HG03460 (cell line): ENCODE measurements around the gene NDC1.
"Not testable (repeated sequence)": the region's sequence is repeated elsewhere in the genome, so short reads cannot be mapped to it uniquely, and the experiment has no call there.

ENCODE experiments used
- ATAC-seq: cut with Tn5 transposase; IDR thresholded peaks from one replicate; pipeline ENCODE4 v1.9.1; 2021; ENCODE audit not compliant: unreplicated experiment

The NDC1 gene

DNA sequence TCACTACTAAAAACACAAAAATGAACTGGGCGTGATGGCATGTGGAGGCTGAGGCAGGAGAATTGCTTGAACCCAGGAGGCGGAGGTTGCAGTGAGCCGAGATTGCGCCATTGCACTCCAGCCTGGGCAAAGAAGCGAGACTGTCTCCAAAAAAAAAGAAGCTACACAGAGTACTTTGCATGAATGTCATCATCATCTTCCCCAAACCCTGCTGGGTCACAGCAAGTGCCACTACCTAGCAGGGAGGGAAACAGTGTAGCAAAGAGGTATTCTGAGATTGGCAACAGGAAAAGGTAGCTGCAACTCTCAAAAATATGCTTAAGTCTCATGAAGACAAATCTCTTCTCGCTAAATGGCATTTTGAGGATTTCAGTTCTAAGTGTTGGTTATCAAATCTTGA, 12.8 kb downstream of the NDC1 start:
- no peak for ATAC-seq

DNA sequence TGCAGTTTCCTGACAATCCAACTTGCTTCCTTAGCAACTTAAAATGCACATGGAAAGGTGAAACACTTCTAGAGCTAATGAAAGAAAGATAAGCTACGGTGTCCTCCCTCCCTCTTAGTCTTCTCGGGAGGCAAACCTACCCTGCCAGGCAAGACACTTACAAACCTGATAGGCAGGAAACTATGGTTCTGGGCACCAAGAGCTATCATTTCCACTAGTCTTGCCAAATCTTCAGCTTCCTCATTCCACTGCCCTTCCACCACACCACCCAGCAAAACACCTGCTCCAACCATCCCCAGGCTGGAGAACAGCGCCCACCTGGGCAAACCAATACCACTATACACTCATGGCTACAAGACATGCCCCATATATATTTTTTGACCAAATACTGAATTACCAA, 15.2 kb downstream of the NDC1 start:
- ATAC-seq = no peak

DNA sequence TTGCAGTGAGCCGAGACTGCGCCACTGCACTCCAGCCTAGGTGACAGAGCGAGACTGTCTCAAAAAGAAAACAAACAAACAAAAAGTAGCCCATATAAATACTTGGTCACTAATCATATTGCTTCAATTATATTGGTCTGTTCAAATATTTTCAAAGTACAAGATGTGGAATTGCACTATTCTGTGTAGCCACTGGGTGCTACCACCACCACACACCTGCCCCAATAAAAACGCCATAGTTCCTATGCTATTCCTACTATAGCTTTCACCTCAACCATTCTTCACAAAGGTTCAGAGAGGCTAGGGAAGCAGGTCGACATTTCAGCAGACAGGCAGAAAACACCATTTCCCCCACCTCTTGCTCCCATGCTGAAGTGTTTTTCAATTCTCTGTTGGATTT, 16.7 kb downstream of the NDC1 start:
- no peak for ATAC-seq

DNA sequence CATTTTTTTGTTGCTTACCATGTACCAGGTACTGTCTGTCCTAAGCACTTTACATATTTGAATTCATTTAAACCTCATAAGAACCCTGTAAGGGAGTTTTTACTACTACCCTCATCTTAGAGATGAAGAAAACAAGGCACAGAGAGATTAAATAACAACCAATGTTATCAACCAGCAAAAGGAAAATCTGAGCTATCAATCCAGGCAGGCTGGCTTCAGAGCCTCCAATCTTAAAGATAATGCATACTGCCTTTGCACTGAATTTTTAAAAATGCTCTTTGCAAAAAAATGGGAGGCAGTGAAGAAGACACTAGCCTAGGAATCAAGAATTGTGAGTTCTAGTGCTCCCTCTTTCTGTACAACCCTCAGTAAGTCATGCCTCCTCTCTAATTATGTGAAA, 18.7 kb downstream of the NDC1 start:
- ATAC-seq = no peak

DNA sequence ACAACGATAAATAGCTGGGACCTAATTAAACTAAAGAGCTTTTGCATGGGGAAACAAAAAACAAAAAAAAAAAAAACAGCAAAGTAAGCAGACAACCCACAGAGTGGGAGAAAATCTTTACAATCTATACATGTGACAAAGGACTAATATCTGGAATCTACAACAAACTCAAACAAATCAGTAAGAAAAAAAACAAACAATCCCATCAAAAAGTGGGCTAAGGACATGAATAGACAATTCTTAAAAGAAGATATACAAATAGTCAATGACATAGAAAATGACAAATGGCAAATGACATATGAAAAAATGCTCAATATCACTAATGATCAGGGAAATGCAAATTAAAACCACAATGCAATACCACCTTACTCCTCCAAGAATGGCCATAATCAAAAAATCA, 21.5 kb downstream of the NDC1 start:
- not testable (repeated sequence) for ATAC-seq

DNA sequence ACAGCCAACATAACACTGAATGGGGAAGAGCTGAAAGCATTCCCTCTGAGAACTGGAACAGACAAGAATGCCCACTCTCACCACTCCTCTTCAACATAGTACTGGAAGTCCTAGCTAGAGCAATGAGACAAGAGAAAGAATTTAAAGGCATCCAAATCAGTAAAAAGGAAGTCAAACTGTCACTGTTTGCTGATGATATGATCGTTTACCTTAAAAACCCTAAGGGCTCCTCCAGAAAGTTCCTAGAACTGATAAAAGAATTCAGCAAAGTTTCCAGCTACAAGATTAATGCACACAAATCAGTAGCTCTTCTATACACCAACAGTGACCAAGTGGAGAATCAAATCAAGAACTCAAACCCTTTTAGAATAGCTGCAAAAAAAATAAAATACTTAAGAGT, 22.6 kb downstream of the NDC1 start:
- not testable (repeated sequence) for ATAC-seq

DNA sequence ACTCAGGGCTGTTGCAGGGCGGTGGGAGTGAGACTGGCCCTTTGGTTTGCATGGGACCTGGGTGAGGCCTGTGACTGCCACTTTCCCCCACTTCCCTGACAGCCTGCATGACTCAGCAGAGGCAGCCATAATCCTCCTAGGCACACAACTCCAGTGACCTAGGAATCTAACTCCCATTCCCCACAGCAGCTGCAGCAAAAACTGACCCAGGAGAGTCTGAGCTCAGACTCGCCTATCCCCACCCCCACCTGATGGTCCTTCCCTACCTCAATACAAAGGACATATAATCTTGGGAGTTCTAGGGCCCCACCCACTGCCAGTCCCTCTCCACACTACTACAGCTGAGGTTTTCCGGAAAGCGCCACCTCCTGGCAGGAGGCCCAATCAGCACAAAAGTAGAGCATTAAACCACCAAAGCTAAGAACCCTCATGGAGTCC, 26.7 kb downstream of the NDC1 start:
- no peak for ATAC-seq

DNA sequence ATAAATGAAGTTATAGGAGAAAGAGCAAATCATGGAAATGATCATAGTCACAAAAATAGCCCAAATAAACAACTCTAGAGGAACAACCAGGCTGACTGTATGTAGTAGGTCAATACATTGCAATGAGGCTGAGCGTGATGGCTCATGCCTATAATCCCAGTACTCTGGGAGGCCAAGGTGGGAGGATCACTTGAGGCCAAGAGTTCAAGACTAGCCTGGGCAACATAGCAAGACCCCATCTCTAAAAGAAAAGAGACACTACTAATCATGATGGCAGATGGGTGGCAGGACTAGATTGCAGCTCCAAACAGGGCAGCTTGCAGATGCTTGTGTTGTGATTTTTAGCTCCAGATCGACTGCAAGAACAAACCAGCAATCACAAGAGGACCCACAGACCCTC, 27.6 kb downstream of the NDC1 start:
- no peak for ATAC-seq

DNA sequence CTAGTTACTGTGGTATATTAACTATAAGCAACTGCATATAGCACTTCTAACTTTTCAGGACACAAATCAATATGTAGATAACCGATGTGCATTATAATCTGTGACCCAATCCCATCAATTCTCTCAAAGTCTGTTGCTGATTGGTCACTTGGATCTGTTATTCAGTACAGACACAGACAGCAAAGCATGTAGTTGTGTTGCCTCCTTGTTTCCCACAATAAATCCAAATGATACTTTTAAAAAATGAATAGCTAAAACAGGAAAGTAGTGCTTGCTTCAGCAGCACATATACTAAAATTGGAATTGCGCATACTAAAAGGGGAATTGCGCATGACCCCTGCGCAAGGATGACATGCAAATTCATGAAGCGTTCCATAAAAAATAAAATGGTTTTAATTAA, 28.1 kb downstream of the NDC1 start:
- no peak for ATAC-seq

DNA sequence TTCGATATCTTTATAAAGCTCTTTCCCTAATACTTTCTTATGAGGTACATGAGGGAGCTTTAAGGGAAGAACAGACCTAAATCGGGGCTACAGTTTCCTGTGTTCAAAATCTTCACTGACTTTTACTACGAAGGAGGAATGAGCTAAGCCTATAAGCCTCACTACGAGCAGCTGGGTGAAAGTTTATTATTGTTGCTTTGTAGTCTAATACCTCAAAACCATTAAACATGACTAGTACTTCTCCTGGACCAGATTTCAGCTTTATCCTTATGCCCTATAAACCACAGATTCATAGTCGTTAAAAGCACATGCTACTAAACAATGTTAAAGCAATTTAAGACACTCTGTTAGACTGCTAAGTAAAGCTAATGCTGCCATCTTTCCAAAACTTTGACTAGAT, 30.2 kb downstream of the NDC1 start:
- no peak for ATAC-seq

DNA sequence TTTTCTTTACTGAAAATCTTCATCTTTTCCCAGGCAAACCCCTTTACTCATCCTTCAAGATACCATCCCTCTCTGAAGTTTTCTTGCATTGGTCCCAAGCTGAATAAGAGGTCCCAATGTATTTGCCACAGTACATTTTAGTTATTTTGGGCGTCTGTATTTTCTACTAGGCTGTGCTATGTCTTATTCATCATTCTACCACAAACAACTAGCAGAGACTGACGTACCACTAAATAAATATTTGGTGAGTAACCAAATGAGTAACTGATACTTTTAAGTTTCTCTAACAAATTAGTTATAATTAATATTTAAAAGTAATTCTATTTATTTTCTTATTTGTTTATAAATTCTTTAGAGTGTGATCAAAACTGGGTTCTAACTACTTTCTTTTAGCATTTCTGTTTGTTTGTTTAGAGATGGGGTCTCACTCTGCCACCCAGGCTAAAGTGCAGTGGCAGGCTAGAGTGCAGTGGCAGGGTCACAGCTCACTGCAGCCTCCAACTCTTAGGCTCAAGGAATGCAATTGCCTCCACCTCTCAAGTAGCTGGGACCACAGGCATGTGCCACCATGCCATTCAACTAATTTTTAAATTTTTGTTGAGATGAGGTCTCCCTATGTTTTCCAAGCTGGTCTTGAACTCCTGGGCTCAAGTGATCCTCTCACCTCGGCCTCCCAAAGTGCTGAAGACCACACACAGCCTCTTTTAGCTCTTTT, 33.1 kb downstream of the NDC1 start:
- ATAC-seq = no peak

DNA sequence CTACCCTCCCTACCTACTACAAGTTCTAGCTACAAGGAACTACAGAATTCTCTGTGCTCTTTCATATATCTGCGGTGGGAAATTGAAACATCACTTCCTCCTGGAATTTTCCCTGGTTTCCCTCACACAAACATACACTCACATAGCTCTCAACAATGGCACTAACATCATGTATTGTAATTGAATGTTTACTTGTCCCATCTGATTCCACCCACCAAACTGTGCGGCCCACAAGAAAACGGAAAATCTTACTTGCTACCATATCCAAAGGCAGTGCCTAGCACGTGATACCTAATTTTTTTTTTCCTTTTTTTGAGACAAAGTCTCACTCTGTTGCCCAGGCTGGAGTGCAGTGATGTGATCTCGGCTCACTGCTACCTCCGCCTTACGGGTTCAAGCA, 33.9 kb downstream of the NDC1 start:
- ATAC-seq = no peak

DNA sequence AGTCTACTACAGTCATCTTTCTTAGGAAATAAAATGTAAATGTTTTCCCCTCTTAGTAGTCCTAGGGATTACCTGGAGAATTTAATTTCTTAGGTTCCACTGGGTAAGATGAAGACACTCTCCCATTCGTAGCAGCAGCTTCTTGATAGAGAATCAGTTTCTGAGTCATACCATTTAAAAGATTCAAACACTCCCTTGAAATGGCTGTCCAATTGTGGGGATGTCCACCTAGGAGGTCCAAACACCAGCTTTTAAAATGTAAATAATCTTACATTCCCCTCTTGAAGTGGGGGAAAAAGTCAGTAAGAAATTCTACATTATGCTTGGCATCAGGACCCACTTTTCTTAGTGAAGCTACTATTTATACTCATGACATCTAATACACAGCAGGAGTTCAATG, 37.5 kb downstream of the NDC1 start:
- ATAC-seq = no peak

DNA sequence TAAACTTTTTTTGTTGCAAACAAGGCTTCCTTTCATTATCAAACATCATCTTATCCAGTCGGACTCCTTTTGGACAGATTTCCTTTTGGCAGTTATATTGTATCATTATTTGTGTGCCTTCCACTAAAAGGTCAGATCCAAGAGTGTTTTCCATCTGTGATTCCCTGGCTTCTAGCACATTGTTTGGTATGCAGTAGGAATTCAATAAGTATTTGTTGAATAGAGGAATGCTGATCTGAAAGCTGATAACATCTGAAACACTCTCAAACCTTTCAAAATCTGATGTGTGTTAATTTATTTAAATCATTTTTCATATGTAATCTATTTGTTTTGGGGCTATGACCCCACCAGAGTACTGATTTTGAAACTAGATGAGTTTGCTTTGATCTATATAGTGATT, 39.0 kb downstream of the NDC1 start:
- no peak for ATAC-seq

DNA sequence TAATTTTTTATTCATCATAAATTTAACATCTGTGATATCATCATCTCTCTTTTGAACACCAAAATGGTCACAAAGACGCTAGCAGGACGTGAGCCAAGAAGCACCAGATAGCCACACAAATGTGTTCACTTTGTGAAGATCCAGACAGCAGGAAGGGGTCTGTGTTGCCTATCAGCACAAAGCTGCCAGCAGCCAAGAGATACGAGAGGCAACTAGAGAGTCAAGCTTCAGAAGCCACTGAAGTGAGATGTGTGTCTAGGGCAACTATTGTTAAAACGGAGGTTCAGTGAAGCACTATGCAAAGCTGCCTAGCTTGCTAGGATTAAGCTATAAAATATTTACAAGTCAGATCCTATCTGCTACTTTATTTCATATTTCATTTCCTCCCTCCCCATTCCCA, 45.3 kb downstream of the NDC1 start:
- ATAC-seq = no peak

DNA sequence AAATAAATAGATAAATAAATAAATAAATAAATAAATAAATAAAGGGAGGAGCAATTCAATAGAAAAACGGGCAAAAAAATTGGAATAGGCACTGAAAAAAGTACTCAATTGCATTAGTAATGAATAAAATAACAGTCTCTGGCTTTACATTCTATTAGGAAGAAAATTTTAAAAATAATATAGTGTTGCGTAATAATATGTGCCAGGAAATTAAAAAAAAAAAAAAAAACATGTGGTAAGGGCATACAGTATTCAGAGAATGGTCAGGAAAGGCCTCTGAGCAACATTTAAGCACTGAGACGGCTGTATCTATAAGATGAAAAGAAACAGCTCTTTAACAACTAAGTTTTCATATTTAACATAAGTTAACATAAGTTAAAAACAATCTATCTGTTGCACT, 50.4 kb downstream of the NDC1 start:
- no peak for ATAC-seq

DNA sequence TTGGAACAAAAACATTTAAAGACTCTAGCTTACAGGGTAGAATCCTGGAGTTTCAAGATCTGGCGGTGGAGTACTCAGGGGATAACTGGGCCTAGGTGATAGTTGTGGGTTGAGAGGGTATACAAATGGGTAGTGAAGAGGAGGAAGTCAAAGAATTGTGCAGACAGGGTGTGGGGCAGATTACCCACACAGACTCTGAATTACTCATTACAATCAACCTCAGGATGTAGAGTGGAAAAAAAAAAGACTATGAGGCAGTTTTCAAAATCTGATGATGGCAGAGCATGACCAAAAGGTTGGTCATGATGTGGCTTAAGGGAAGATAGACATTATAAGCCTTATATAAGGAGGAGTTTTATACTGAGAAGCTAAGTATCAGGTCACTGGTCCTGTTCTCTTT, 55.0 kb downstream of the NDC1 start:
- ATAC-seq = no peak

DNA sequence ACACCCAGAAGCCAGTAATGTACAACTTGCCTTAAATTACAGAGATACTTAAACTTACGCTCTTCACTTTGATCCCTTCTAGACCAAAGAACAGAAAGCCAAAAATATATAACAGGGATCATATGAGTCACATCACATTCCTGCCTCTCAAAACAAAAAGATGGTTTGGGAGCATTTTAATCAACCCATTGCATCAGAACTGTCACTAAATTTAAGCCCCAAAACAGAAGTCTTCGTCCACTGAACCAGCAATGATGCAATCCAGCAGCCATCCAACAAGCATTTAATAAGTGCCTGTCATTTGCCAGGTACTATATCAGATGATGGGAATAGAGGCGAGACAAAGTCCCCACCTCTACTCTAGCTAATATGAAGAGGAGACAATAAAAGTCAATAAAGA, 56.4 kb downstream of the NDC1 start:
- no peak for ATAC-seq

DNA sequence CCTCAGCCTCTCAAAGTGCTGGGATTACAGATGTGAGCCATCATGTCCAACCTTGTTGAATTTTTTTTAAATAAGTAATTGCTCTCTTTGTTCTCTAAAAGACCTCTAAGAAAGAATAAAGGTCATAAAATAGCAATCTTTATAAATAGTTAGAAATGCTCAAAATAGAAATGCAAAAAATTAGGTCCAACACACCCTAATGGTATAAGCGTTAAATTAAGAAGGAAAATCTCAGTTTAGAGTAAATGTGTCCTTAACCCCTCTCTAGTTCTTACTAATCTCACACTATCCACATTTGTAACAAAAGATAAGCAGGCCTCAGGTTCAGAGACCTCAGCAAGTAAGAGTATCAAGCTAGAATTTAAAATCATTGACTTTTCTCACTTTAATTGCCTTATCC, 60.8 kb downstream of the NDC1 start:
- ATAC-seq = no peak

DNA sequence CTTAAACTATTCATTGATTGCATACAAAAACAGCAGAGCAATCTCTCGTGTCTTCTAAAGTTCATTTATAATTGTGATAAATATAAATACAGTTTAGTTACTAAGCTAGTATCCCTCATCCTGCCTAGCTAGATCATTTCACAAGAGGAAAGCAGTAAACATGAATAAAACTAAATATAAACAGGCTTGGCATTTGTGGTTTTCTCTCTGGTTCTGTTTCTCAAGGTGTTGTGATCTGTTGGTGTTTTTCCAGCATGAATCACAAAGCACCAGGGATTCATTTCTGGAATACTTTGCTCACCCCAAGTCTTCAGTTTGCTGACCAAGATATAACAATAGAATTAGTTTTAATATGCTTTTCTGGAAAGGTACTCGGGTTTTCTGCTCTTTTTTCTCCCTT, 66.4 kb downstream of the NDC1 start:
- no peak for ATAC-seq

DNA sequence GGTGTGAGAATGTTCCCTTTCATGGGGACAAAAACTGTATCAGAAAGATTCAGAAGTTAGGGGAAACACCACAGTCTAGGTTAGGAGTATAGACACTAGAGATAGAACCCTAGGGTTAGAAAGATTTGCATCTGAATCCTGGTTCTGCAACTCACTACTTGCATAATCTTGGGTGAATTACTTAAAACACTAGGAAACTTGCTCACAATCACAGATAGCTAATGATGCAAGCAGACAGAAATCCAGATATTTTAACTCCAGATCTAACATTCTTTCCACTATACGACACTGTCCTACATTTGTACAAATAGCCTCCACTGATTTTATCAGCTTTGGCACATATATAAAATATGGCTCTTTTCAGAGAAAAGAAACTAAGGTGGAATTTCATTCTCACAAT, 68.3 kb downstream of the NDC1 start:
- ATAC-seq = no peak

DNA sequence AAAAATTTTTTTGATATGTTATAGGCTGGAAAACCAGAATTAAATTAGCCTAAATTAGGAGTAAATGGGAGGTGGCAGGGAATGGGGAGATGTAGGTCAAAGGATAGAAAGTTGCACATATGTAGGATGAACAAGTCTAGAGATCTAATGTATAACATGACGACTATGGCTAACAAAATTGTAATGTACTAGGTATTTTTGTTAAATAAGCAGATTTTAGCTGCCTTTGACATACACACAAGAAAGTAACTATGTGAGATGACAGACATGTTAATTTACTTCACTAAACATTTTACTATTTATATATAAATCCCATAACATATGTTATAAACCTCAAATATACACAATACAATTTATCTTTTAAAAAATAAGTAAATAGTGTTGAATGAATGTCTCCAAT, 68.9 kb downstream of the NDC1 start:
- ATAC-seq = no peak

DNA sequence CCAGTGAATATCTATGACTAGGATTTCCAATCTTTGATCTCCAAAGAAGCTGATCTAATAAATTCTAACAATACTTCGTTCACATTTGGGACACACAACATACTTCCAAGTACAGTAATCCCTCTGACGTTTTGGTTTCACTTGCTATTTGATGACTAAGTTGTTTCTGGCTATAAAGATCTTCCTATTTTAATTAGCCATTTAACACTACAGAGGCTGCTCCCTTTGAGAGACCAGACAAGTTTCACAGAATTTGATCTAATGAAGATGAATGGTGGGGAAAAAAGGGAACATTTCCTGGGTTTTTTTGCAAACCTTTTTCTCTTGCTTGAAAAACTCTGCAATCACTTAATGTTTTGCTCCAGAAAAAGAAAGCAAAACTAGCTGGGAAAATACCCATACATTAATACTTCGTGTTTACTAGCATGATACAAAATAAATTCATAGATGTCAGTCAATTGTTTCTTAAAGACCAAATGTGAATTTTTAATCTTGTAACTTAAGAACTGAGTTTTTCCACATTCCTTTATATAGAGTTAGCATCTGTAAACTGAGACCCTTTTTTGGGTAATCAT, 71.2 kb downstream of the NDC1 start:
- ATAC-seq = no peak
